Embryonic facial prominence (tissue), 1 donor: ENCODE measurements around the gene SP2.

Experiments used
- DNase-seq: peaks from one replicate; pipeline ENCODE4 v3.0.0-alpha.2; 2016; ENCODE audit errors: extremely low spot score

Gene SP2

GRCh38 chr17:47949197-47949759 is 53.2 kb downstream of the SP2 start:
- peak; percentile 61 for DNase-seq

- DNase-seq, result no peak
Measured at GRCh38 chr17:47949946-47950345, 53.9 kb downstream of the SP2 start.

DNA sequence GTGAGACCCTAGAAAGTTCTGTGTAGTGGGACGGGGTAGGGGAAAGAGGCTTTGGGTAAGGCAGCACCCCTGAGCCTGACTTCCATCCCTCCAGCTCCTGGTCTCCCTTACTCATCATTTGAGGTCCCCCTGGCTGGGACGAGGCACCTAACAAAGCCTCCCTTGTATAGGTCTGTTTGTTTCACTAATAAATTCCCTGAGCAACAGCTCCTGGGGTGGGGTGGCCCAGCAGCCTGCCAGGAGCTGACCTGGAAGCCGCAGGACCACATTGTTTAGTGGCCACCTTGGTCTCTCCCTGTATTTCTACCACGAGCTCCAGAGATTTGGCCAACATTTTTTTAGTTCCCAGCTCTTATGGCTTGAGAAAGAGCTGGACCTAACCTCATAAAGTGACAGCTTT is 54.4 kb downstream of the SP2 start:
- DNase-seq, result no peak

GRCh38 chr17:47952171-47953021 is 56.4 kb downstream of the SP2 start:
- DNase-seq, result no peak

GRCh38 chr17:47953909-47954308 is 57.9 kb downstream of the SP2 start:
- DNase-seq, result no peak

GRCh38 chr17:47955497-47956461 is 59.7 kb downstream of the SP2 start:
- DNase-seq, result no peak

GRCh38 chr17:47956791-47957590 is 61.0 kb downstream of the SP2 start:
- DNase-seq, result no peak

DNA sequence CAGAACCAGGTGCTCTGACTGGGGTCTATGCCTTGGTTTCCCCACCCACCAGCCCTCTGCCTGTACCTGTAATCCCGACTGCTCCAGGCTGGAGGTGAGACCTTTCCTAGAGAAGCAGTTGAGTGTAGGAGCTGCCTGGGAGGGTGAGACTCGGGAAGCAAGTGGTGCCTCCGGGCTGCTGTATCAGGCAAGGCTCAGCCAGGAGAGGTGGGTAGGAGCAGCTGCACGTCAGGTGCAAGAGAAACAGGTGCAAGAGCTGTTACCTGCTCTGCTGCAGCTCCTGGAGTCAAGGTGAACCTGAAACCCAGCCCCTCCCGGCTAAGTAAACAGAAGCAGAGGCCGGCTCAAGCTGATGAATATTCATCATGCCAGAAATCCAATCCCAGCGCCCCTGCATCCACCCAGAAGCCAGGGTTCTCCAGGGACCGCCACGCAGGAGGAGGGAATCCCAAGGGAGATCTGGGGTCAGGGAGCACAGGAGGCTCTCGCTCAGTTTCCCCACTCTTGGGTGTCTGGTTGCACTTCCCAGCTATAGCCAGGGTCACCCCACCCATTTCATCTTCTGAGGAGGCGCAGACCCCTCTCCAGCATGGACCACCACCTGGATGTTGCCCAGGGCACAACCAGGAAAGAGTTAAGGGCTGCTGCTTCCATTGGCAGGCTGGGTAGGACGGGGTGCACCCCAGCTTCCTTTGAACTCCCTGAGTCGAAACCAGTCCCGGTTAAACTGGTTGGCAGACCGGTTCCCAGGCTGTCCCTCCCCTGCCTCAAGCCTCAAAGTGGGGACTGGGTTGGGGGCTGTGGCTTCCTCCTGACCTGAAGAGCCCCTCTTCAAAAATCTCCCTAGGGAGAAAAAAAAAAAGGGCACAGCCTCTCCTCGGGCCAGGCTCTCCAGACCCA is 61.8 kb downstream of the SP2 start, which contains the start of gene PRR15L:
PRR15L (minus strand) TSS at position 293 of the 900 bp plus-strand sequence. CDS start 4,649 bp downstream, outside the sequence.
- DNase-seq, result no peak

- no peak for DNase-seq
Measured at GRCh38 chr17:47959825-47960655, 64.0 kb downstream of the SP2 start.

GRCh38 chr17:47961406-47961805 is 65.4 kb downstream of the SP2 start:
- no peak for DNase-seq

DNA sequence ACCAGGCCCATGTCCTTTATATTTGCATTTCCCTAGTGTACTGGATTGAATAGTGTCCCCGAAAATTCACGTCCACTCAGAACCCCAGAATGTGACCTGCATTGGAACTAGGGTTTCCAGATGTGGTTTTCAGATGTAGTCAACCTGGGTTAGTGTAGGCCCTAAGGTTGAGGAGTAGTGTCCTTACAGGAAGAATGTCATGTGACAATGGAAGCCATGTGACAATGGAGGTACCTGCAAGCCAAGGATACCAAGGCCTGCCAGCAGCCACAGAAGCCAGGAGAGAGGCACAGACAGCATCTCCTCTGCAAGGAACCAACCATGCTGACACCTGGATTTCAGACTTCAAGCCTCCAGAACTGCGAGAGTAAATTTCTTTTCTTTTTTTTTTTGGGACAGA is 66.9 kb downstream of the SP2 start:
- DNase-seq, result no peak

GRCh38 chr17:47964856-47965255 is 68.8 kb downstream of the SP2 start:
- no peak for DNase-seq

DNA sequence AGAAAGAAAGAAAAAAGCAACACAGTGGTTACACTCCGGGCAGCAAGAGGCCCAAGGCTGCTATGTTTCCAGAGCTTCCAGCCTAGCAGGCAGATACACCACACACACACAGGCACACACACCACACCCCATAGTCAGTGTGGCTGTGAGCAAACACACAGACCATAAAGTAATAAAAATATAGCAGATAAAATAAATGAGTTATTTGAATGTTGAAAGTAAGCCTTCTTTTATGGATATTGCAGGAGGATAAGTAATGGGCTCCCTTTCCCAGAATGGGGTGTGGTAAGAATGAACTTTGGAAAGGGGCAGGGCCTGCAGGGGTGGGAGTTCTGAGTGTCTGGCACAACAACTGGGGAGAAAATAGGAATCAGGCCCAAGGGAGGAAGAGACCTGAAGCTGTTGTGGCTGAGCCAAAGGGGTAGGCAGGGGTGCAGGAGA is 70.1 kb downstream of the SP2 start:
- DNase-seq, result no peak

GRCh38 chr17:47967607-47968252 is 71.7 kb downstream of the SP2 start:
- DNase-seq, result no peak

DNA sequence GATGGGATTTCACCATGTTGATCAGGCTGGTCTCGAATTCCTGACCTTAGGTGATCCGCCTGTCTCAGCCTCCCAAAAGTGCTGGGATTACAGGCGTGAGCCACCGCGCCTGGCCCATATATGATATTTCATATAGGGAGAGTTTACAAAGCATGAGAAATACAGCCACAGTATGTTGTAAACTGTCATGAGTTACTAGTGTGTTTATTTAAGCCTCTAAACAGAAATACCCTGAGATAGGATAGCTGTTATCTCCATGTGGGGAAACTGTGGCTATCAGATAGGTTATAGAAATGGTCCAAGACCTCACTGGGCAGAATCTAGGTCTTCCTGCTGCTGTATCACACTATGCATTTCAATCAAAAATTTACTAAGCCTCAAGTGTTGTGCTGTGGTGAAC is 72.8 kb downstream of the SP2 start:
- DNase-seq, result no peak

DNA sequence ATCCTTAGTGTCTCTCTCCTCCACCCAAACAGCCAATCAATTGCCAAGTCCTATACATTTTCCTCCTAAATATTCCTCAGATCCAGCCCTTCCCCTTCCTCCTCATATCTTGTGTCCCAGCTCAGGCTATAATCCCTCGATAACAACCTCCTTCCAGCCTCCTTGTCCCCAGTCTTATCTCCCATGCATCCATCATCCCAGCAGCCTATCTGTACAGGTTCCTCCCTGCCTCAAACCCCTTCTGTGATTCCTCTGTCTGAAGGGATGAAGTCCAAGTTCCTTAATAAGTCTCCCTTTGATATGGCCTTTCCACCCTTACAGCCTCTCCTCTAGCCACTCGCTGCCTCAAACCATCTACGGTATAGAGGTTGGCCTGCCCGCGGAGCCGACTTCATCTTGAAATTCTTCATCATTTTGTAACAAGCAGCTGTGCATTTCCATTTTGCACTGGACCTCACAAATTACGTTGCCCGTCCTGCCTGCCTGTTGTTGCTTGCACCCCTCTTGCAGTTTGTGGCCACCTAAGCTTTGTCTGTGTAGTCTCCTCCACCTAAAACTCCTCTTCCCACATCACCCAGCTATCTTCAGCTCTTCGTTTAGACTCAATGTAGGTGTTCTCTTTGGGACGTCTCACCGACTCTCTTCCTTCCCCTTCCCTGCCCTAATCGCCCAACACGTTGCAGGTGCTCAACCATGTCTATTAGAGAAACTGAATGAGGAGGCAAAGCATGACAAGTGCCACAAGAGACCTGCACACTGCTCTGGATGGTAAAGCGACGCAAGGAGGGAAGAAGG is 74.1 kb downstream of the SP2 start:
- no peak for DNase-seq

DNA sequence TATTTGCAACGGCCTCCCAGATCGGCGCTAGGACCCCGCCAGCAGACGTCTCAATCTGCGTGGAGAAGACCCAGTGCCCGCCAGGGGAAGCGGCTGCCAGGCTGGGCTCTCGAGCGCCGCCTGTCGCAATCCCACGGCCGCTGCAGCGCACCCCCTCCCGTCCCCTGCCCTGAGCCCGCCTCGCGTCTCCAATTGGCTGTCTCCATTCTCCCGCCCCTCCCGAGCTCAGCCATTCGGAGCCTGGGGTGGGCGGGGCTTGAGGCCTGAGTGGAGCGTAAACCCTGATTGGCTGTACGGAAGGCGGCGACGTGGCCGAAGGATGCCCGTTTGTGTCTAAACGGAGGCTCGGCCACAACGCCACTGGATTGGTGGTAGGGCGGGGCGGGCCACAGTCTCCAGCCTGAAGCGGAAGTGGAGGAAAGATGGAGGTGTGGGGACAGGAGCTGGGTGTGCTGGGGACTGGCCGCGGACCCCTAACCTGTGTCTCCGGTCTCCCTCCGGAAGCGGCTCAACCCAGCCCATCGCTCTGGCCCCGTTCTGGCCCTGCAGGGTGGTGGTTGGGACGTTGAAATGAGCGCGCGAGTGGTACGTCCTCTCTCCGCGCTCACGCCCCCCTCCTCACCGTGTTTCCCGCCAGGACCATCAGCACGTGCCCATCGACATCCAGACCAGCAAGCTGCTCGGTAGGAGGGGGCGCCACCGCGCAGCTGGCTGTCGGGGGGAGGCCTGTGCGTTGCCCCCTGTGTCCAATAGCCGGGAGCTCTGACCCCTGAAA is 74.9 kb downstream of the SP2 start, which contains the start of gene CDK5RAP3:
CDK5RAP3 (plus strand) TSS at position 389 of the 775 bp plus-strand sequence; CDS start at position 423, 34 bp downstream.
- peak; percentile 96 for DNase-seq
